Choroid plexus epithelial cell (primary cell): Measurements from ENCODE around the gene ABLIM3.

Source experiments
- DNase-seq: peaks from one replicate; pipeline ENCODE4 v3.0.0-alpha.2; 2010; ENCODE audit warnings: low read depth
- H3K4me3 ChIP-seq: 2 replicates; pipeline ENCODE4 v1.5.1; 2011; ENCODE audit warnings: low read depth, mild to moderate bottlenecking, control low read depth, low read length, moderate library complexity
- TF ChIP-seq, protein P1 (sequence below): conservative IDR thresholded peaks from 2 replicates; pipeline ENCODE4 v1.5.1; 2011; ENCODE audit warnings: low read depth, mild to moderate bottlenecking, control low read depth, inconsistent platforms, low read length, moderate library complexity

ABLIM3 gene

GRCh38 chr5:149201121-149201637, 59.9 kb downstream of the ABLIM3 start:
- TF ChIP-seq, protein P1, sequence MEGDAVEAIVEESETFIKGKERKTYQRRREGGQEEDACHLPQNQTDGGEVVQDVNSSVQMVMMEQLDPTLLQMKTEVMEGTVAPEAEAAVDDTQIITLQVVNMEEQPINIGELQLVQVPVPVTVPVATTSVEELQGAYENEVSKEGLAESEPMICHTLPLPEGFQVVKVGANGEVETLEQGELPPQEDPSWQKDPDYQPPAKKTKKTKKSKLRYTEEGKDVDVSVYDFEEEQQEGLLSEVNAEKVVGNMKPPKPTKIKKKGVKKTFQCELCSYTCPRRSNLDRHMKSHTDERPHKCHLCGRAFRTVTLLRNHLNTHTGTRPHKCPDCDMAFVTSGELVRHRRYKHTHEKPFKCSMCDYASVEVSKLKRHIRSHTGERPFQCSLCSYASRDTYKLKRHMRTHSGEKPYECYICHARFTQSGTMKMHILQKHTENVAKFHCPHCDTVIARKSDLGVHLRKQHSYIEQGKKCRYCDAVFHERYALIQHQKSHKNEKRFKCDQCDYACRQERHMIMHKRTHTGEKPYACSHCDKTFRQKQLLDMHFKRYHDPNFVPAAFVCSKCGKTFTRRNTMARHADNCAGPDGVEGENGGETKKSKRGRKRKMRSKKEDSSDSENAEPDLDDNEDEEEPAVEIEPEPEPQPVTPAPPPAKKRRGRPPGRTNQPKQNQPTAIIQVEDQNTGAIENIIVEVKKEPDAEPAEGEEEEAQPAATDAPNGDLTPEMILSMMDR = no peak
- no peak overlapping the region for H3K4me3 ChIP-seq
- DNase-seq = no peak

GRCh38 chr5:149202910-149203451, 61.7 kb downstream of the ABLIM3 start:
- no peak overlapping the region for H3K4me3 ChIP-seq
- no peak for DNase-seq
- TF ChIP-seq, protein P1 = no peak

DNA sequence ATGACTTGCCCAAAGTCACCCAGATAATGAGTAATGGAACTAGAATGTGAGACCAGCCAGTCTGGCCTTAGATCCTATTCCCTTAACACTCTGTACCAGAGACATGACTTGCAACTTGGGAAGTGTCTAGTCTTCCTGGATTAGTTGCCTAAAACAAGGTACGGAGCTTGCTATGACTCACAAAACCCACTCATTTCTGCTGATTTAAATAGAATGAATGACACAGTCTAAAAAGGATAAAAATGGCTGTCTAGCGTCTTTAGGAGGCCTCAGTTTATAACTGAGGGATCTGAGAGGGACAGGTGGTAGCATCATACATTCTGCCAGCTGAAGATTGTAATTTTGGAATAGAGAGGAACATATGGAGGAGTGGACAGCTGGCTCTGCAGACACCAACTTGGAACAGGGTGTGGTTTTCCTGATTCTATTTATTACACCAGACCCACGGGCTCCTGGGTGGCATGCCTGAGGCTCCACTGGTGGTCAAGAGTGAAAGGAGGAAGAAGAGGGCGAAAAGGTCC, 62.7 kb downstream of the ABLIM3 start:
- peak; percentile 48 for DNase-seq

GRCh38 chr5:149205625-149206523, 64.6 kb downstream of the ABLIM3 start:
- H3K4me3 ChIP-seq = no peak overlapping the region
- peak; percentile 86 for DNase-seq
- TF ChIP-seq, protein P1 = no peak

More for the DNA sequence above, 62.7 kb downstream of the ABLIM3 start:
- H3K4me3 ChIP-seq = no peak overlapping the region
- TF ChIP-seq, protein P1 = no peak

DNA sequence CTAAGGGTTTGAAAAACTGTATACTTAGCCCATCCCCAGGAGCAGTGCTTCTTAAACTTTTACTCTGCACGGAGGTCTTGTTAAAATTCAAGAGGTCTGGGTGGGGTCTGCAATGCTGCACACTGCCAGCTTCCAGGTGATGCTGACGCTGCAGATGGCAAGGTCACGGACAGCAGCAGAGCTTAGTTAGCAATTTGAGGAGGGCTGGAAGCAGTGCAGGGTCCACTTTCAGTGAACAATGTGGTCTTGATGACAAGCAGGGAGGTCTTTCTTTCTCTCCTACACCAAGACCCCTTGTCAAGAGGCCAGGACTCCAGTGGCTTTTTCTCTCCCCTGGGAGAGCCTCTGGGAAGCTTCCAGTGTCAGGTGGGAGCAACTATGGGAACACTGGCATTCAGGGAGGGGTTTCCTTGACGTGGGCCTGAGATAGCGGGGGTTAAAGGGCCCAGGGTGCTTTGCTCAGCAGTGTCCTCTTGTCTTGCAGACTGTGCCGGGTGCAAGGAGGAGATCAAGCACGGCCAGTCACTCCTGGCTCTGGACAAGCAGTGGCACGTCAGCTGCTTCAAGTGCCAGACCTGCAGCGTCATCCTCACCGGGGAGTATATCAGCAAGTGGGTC, 65.3 kb downstream of the ABLIM3 start:
- no peak overlapping the region for H3K4me3 ChIP-seq
- peak; percentile 58 for DNase-seq
- TF ChIP-seq, protein P1 = no peak

DNA sequence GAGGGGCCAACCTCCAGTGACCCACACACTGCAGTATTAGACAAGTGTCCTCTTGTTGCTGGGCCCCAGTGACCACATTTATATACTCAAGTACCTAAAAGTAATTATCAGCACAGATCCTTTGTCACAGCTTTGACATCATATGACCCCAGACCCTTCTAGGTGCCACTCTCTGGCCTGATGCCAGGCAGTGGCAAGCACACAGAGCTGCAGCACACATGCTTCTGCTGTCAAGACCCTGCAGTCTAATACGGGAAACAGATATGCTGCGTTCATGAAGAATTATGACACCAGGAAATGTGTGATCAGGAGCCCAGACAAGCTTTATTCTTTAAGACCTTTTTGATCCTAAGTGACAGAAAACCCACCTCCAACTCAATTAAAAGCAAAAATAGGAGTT, 66.5 kb downstream of the ABLIM3 start:
- DNase-seq = no peak
- TF ChIP-seq, protein P1 = no peak

More for the DNA sequence above, 66.5 kb downstream of the ABLIM3 start:
- no peak overlapping the region for H3K4me3 ChIP-seq
